ENCODE results near the gene GGTLC2.
"Not testable (repeated sequence)": the region's sequence is repeated elsewhere in the genome, so short reads cannot be mapped to it uniquely, and the experiment has no call there.

GRCh38 chr22:22649761-22650160 is 5.3 kb downstream of the GGTLC2 start:
- not testable (repeated sequence) for TF ChIP-seq CTCF, EP300, POLR2A (IDR thresholded peaks at IDR 0.05)

Measured in suprapubic skin (tissue), 3 donors.